ENCODE measurements around the gene EFNA2.

The EFNA2 gene

GRCh38 chr19:1253514-1254080, 32.1 kb upstream of the EFNA2 start:
- Histone ChIP-seq H3K27me3 (ENCODE audit: control insufficient read depth, low read length) (no peaks in the 10 kb centered on the region), H3K79me2 (ENCODE audit: control insufficient read depth, low read length) (peaks cover 72% of the 10 kb centered on the region), H3K4me1 (ENCODE audit: control insufficient read depth, low read length) (peaks cover 70% of the 10 kb centered on the region), H3K9me2 (replicated peaks; ENCODE audit: control insufficient read depth, low read length) (no peaks in the 10 kb centered on the region), H3K36me3 (ENCODE audit: control insufficient read depth, low read length) (peaks cover 78% of the 10 kb centered on the region), H3F3A (ENCODE audit: control insufficient read depth, insufficient read depth) (peaks cover 30% of the 10 kb centered on the region), H4K20me1 (ENCODE audit: control insufficient read depth, insufficient read depth, low read depth, low read length) (peaks cover 11% of the 10 kb centered on the region; the same call in 1 of the 2 replicates), H3K9me3 (ENCODE audit: control insufficient read depth, insufficient read depth, low read length) (no peaks in the 10 kb centered on the region), H3K4me3 (ENCODE audit: low read length) (peak overlapping the region; percentile 96), H3K4me2 (ENCODE audit: low read length) (peak overlapping the region; percentile 94), H3K27ac (ENCODE audit: low read depth, low read length) (peak overlapping the region; percentile 94)
- no peak for TF ChIP-seq CTCF (IDR thresholded peaks at IDR 0.05; ENCODE audit: low read depth, low read length, poor library complexity, severe bottlenecking)
- no peak for TF ChIP-seq EZH2phosphoT487 (IDR thresholded peaks at IDR 0.05; ENCODE audit: borderline replicate concordance, low read length)

GRCh38 chr19:1254081-1254527, 31.6 kb upstream of the EFNA2 start:
- Histone ChIP-seq H4K20me1 (ENCODE audit: control insufficient read depth, insufficient read depth, low read depth, low read length) (peaks cover 11% of the 10 kb centered on the region; the same call in 1 of the 2 replicates), H3K4me2 (ENCODE audit: low read length) (no peak overlapping the region), H3F3A (ENCODE audit: control insufficient read depth, insufficient read depth) (peaks cover 35% of the 10 kb centered on the region), H3K27me3 (ENCODE audit: control insufficient read depth, low read length) (no peaks in the 10 kb centered on the region), H3K9me3 (ENCODE audit: control insufficient read depth, insufficient read depth, low read length) (no peaks in the 10 kb centered on the region), H3K27ac (ENCODE audit: low read depth, low read length) (no peak overlapping the region), H3K9me2 (replicated peaks; ENCODE audit: control insufficient read depth, low read length) (no peaks in the 10 kb centered on the region), H3K4me3 (ENCODE audit: low read length) (no peak overlapping the region), H3K4me1 (ENCODE audit: control insufficient read depth, low read length) (peaks cover 75% of the 10 kb centered on the region), H3K36me3 (ENCODE audit: control insufficient read depth, low read length) (peaks cover 82% of the 10 kb centered on the region), H3K79me2 (ENCODE audit: control insufficient read depth, low read length) (peaks cover 72% of the 10 kb centered on the region)
- TF ChIP-seq EZH2phosphoT487 (IDR thresholded peaks at IDR 0.05; ENCODE audit: borderline replicate concordance, low read length) (no peak), CTCF (IDR thresholded peaks at IDR 0.05; ENCODE audit: low read depth, low read length, poor library complexity, severe bottlenecking) (no peak)

GRCh38 chr19:1254530-1255185, 31.0 kb upstream of the EFNA2 start:
- Histone ChIP-seq H3F3A (ENCODE audit: control insufficient read depth, insufficient read depth) (peaks cover 38% of the 10 kb centered on the region), H3K79me2 (ENCODE audit: control insufficient read depth, low read length) (peaks cover 74% of the 10 kb centered on the region), H3K4me1 (ENCODE audit: control insufficient read depth, low read length) (peaks cover 80% of the 10 kb centered on the region), H3K9me2 (replicated peaks; ENCODE audit: control insufficient read depth, low read length) (no peaks in the 10 kb centered on the region), H3K36me3 (ENCODE audit: control insufficient read depth, low read length) (peaks cover 86% of the 10 kb centered on the region), H3K27me3 (ENCODE audit: control insufficient read depth, low read length) (no peaks in the 10 kb centered on the region), H4K20me1 (ENCODE audit: control insufficient read depth, insufficient read depth, low read depth, low read length) (peaks cover 11% of the 10 kb centered on the region; the same call in 1 of the 2 replicates), H3K9me3 (ENCODE audit: control insufficient read depth, insufficient read depth, low read length) (no peaks in the 10 kb centered on the region), H3K27ac (ENCODE audit: low read depth, low read length) (no peak overlapping the region), H3K4me3 (ENCODE audit: low read length) (no peak overlapping the region), H3K4me2 (ENCODE audit: low read length) (no peak overlapping the region)
- TF ChIP-seq EZH2phosphoT487 (IDR thresholded peaks at IDR 0.05; ENCODE audit: borderline replicate concordance, low read length), result no peak
- TF ChIP-seq CTCF (IDR thresholded peaks at IDR 0.05; ENCODE audit: low read depth, low read length, poor library complexity, severe bottlenecking), result no peak

Data from DOHH2 (cell line).